Hematopoietic multipotent progenitor cell treated with erythropoietin and hydrocortisone succinate and interleukin-3 and kit ligand, for 17 days (in vitro differentiated cells): ENCODE measurements around the gene RSPO3.

Experiments
- DNase-seq: peaks from one replicate; pipeline ENCODE4 v3.0.0-alpha.2; 2015; ENCODE audit warnings: low spot score

Gene RSPO3

DNA sequence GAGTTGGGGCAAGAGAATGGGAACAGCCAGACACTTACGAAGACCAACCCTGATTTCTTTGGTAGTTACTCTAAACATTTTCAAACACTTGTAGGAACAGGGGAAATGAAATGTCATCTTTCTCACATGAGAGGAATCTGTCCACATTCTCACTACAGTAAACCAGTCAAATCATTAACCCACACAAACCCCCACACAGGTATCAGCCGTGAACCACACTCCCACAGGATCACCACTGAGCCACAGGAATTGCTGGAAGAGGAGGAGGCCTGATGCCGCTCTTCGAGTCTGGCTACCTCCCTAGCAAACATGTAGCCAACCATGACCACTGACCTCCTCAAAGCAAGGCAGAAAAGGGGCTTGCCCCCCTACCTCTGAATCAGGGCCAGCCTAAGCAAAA, 6.9 kb upstream of the RSPO3 start:
- DNase-seq: no peak

DNA sequence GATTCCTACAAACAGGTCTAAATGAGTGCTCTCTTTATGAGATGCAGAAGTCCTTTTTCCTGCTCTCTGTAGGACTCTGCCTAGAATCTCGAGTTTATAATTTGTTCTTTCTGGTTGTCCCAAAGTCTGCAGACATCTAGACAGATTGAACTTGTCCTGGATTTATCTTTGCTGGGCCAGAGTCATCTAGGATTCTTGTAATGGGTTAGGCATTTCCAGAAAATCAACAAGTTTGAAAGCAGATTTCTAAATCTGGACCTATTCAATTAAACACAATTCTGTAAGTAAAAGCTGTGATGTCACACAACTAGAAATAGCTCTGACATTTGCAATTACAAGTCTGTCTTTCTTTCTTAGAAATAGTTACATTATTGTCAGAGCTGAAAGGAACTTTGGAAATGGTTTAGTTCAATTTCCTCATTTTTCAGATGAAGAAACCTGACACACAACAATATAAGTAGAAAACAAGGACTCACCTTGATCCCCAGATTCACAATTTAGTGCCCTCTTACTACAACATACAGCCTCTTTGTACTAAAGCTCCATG, 4.2 kb upstream of the RSPO3 start:
- no peak for DNase-seq

DNA sequence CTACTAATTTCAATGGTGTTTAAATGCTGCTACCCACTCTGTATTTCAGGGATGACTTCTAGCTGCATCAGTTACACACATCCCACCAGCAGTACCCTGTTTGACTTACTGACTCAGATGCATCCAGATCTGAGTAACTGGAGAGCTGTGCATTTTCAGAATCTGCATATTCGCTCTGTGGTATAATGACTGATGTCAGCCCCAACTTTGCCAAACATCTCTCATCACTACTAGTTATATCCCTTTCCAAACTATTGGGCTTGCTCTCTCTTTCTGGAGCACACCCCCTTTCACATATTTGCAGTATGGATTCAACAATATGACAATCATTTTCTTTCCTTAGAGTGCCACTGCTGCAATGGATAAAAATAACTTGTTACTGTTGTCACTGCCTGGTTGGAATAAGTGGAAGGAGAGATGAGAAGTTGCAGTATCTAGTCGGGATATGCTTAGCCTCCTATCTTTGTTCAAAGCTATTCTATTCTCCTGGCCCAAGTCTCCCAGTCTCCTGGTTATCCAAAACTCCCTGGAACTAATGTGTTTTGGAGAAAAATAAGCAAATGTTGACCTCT, 3.3 kb upstream of the RSPO3 start:
- DNase-seq: no peak

DNA sequence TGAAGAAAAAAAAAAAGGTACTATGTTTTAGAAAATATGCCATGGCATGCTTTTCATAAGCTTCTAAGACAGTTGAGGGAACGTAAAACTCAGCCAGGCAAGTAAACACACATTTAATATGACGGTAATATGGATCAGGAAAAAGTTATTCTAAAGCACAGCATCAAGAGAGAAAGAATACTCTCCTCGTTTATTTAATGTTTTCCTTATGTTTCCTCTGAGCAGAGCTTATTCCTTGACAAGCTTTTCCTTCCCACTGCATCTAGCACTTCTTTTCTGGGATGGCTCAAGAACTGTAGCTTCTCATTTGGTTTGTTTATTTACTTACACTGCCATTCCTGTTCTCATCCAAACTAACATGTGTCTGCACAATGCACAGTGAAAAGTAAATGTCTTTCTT, 2.7 kb upstream of the RSPO3 start:
- no peak for DNase-seq

DNA sequence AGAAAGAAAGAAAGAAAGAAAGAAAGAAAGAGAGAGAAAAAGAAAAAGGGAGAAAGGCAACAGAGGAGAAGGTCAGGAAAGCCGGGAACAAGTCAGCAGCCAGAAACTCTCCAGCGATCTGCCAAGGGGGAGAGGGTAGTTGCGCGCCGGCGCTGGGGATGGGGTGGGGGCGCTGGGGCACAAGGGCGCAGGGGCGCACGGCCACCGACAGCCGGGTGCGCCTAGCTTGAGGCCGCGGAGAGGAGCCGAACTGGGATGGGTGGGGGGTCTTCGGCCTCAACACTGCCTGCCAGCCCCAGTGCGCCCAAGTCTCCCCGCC, 533 bp upstream of the RSPO3 start:
- no peak for DNase-seq

DNA sequence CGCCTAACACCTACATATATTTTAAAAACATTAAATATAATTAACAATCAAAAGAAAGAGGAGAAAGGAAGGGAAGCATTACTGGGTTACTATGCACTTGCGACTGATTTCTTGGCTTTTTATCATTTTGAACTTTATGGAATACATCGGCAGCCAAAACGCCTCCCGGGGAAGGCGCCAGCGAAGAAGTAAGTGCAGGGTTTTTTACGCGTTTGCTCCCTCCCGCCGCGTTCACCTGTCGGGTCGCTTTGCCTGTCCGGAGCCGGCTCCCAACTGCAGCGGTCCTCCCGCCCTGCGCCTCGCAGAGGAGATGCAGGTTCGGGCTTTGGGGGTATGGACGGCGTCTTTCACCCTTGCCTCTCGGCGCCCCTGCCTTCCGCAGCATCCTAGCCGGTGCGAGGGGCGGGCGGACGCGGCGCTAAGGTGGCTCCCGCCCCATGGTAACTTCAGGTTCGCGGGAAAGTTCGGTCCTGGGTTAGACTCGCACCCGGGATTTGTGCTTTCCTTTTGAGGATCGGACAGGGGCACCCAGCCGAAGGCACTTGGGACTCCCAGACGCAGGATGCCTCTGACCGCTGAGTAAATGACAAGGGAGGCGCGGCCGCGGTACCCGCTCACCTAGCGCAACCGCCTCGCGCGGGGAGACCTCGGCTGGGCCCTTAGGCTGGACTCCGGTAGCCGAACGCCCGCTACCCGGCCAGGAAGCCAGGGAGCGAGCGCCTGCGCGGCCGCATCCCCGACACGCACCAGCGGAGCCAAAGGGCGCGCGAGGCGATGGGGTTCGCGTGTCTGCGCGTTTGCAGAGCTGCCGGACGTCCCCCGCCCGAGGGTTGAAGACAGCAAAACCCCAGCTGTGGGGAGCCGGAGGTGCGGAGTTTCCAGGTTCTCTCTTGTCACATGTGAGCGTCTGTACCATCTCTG, 891 bp downstream of the RSPO3 start:
- no peak for DNase-seq

DNA sequence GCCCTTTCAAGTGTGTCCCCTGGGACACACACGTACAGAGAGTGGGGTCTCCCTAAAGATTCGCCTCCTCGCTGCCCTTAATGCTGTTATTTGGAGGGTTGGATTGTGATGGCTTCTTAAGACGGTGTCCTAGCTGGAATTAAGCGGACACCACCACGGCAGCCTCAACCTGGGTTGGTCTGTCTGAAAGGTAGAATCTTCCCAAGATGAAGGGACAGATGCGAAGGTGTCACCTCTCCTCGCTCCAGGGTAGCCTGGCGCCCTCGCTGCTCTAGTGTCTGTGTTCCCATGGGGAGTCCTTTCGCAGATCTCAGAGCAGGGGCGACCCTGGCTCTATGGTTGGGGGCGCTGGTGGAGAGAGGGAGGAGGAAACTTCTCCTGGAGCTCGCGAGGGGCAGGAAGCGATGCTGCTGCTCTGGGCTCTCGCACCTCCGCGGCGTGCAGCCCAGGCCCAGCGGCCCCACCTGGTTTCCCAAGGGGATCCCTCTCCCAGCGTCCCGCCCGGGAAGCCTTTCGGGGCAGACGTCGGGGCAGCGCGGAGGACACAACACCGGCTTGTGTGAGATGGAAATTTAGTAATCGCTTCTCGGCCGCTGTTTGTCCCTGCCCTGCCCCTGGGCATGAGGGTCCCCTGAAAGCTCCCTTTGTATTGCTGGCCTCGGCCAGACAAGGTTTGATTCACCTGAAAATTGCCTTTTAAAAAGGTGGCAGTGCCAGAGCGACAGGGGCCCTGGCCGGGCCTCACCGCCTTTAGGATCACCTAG, 1.7 kb downstream of the RSPO3 start:
- no peak for DNase-seq

DNA sequence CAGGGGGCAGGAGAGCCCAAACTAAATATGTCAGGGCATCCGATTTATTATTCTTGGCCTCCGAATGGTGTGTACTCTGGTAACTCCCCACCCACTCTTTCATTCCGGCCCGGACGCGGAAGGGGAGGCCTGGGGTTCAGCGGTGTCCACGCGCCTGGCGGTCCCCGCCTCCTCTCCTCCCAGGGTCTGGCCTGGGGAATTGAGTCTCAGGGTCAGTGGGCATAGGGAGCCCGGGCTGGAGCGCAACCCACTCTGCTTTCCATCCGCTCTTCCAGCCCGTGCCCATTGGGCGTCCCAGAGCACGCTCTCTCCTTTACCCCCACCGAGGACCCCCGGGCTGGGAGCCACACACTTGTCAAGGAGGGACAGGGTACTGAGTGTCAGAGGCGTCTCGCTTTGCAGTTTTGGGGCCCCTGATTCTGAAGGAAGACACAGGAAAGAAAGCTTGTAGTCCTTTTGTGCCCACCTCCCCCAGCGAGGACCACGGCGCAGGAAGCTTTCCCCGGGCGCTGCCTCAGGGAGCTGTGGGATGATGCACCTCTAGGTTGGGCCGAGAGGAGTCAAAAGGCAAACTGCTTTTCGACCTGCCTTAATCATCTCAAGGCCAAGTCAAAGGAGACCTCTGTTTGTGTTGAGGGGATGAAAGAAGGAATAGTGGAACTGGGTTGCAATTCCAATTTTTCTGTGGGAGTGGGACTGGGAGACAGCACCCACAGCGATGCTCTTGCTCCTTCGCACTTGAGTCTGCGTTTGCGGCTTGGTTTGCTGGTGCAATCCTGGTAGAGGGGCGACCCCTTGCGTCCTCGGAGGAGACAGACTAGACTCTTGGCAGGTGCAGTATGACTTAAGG, 2.5 kb downstream of the RSPO3 start:
- no peak for DNase-seq

DNA sequence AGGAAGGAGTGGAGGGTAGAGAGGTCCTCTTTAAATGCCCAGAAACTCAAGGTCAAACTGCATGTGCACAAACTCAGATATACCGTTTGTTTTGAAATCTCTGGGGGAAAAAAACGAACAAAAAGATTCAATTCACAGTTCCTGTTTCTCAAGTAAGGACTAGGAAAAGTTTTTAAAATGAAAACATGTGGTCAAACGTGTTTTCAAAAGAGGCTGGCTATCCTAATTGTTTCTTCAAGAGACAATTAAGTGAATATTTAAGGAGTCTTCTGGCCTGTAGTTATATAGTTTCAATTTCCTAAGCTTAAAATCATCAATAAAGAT, 3.1 kb downstream of the RSPO3 start:
- DNase-seq: no peak

DNA sequence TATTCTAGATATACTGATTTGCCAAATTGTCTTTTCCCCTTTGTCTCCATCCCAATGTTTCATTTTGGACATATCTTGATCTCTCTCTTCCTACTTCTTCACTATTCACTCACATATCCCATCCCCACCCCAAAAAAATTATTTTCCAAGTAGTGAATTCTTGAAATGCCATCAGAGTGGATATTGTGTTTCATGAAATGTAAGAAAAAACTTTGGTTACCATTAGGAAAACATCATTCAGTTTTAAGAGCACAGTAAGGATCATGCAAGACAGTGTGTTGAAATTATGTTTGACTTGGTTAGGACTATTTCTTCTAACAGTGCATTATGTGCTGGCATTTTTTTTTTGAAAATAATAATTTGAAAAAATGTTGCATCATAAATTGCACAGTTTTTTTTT, 5.7 kb downstream of the RSPO3 start:
- no peak for DNase-seq

DNA sequence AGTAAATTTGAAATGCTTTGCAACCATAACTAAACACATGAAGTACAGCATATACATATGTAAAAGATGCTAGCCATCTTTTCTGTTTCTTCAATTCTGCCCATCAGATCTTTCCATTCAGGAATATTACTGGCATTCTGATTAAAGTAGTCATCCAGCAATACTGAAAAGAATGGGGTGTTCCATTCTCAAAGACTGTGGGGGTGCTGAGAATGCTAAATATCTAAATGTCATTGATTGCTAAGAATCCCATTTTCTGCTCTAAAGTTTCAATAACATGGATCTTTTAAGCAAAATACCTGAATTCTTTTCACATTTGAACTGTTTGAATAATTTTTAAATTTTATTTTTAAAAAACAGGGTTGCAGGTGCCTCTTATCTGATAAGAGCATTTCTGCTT, 6.2 kb downstream of the RSPO3 start:
- DNase-seq: no peak

DNA sequence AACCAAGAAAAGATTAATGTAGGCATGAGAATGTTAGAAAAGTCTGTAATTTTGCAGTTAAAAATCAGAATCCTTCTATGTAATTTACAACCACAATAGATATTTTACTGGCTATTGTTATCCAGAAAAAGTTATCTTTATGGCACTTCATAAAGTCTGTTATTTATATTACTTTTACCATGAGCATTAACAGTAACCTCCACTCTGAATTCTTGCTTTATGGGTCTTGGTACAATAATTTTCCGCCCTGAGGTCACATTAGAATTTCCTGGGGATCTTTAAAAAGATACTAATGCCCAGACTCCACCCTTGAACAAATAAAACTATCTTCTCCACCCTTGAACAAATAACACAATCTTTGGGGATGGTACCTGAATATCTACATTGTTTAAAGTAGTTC, 9.6 kb downstream of the RSPO3 start:
- no peak for DNase-seq

DNA sequence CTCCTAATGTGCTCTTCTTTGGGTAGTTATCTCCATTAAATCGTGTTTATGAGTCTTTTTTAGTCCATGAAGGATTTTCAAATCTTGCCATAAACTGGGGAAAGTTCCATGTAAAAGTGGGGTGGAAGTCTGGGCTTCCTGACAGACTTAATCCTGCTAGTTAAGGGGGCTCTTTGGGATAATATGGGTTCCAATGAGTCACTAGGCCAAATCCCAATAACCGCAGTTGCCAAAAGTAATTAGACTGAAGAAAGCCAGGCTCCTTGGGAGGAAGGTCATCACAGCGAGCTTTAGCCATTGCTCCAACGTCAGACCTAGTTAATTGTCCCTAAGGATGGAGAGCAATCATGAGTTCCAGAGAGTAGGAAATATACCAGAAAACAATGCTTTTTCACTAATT, 10.8 kb downstream of the RSPO3 start:
- DNase-seq: no peak

DNA sequence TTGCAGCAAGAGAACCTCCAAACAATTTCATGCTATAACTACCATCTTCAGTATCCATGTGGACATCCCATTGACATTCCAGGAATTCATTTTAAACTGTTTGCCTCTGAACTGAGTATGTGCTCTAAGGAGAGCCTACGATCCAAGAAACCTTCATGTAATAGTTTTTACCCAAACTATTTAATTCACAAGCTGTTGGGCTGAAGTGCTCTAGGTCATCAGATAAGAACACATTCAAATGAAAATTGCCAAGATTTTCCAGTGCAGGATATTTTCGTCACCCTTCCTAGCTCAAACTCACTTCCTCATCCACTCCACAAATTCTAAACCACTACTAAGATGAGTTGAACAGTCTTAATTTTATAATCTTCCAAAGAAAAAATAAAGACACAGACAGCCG, 12.8 kb downstream of the RSPO3 start:
- DNase-seq: no peak

DNA sequence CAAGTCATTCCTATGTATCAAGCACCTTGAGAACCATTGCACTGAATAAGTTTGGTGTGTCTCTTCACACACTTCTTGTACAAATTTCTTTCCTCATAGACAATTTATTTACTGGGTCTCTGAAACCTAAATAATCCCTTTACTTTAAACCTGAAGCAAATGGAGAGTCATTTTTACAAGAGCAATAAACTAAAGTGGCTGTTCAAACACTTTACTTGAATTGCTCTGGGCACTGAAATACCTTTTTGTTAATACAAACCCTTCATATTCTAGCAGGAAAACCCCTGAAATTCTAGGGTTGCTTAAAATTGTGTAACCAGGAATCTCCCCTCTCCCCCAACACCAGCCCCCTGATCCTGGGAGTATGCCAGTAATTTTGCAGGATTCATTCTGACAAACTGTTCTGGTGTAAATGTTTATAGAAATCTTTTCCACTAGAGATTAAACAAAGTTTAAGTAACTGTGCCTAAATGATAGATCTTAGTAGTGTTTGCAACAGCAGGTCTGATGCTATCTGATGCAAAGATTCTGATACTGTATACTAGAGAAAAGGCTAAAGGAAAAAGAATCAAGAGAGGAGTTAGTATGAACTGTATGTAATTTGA, 13.4 kb downstream of the RSPO3 start:
- DNase-seq: no peak

DNA sequence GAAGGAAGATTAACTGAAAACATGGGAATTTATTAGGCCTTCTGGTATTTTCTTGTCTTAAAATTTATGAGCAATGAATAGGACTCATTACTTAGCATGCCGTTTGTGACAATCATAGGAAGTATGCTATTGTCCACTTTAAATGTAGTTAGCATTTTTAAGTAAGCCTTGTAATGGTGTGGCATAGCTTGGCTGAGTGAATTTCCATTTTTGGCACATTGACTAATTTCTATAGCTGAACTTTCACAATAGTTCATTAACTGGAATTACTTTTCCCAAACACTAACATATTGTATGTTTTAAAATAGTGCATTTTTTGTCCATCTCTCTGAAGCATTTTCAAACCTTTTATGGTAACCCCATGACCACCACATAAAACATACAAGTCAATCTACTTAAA, 15.7 kb downstream of the RSPO3 start:
- DNase-seq: no peak

DNA sequence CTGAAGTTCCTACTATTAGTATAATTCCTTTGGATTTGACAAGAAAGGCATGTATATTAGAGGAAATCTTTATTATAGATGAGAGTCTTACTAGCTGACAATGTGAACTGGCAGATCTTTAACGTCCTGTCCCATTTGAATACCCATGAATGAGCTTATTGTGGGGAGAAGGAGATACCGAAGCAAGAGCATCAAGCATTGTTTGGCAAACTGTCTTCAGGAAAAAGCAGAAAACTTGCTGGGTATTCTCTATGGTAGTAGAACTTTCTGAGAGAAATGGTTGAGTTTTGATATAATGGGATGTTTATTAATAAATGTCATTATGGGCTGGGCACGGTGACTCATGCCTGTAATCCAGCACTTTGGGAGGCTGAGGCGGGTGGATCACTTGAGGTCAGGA, 18.3 kb downstream of the RSPO3 start:
- no peak for DNase-seq

DNA sequence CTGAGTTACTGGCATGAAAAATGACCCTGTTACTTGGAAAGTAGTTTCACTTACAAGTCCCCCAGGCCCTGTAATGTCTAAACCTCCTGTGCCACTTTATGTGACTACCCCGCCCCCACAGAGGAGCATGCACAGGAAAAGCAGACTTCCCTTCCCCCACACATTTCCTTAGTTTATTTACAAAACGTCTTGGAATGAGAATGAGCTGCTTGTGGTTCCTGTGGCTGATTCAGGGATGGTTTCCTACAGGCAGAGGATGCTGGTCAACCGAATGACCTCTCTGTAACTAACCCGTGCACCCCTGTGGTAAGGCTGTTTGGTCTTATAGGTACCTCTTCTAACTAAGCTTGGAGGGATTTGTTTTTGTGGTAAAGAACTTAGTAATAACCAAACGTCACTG, 28.5 kb downstream of the RSPO3 start:
- DNase-seq: no peak

DNA sequence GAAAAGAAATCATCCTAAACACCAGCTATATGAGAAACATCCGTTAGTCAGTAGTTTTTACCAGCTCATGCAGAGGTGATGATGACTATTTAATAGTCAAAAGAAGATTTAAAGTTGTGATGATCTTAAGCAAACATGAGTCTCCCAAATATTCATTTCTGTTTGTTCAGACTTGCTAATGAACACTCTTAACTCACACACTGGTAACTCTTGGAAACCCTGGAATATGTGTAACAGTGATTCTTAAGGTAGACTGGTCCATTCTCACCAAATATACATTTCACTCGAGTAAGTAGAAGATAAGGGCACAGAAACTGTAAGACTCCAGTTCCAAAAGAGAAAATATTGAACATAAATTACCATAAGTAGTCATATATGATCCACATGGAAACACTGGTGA, 29.1 kb downstream of the RSPO3 start:
- DNase-seq: no peak

DNA sequence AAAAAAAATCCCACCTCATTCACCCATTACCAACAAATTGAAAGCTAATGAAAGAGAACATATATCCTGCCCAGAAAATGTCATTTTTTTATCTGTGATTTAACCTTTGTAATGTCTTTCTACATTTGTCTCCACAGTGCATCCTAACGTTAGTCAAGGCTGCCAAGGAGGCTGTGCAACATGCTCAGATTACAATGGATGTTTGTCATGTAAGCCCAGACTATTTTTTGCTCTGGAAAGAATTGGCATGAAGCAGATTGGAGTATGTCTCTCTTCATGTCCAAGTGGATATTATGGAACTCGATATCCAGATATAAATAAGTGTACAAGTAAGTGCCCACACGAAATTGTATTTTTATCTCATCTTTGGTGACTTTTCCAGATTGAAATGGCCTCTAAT, 30.0 kb downstream of the RSPO3 start:
- no peak for DNase-seq

DNA sequence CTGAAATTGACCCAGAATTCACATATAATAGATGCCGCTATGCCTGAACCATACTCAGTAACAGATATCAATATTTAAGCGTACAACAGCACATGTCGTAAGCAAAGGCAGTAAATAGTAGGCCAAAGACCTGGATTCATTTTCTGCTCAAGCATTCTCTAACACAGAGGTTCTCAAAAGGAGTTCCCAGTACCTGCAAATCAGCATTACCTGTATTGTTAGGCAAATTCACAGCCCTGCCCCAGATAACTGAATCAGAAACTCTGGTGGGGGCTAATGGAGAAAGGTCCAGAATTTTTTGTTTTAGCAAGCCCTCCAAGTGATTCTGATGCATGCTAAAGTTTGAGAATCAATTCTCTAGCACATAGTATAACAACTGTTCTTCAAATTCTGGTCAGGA, 36.0 kb downstream of the RSPO3 start:
- DNase-seq: no peak

DNA sequence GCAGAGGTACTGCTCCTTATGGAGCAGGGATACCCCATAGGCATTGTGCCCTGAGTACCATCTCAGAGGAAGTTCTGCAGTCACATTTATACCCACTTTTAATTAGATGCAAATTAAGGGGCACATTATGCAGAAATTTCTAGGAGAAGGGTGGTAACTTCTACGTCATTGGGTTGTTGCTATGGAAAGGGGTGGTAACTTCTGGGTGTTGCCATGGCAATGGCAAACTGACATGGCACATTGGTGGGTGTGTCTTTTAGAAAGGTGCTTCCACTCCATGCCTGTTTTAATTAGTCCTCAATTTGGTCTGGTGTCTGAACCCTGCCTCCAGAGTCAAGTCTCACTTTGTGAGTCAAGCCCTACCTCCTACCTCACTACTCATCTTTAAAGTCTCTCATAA, 42.0 kb downstream of the RSPO3 start:
- DNase-seq: no peak
